Activated CD4-positive, alpha-beta memory T cell treated with anti-CD3 and anti-CD28 coated beads for 36 hours (primary cell): Measurements from ENCODE around the gene MRPL1. TPM values are rescaled to one million over a fixed set of nuclear protein-coding genes. Genes with fewer than 3 reads are reported as not detected.
"Not testable (repeated sequence)": the region's sequence is repeated elsewhere in the genome, so short reads cannot be mapped to it uniquely, and the experiment has no call there.

Experiments
- CTCF ChIA-PET: fragments of 350-600 bp; sonication (Branson Sonifier 250); formaldehyde crosslinking; loops from one replicate; lab custom pipeline; 2021; ENCODE audit warnings: antibody characterized with exemption, inconsistent platforms; lab: Charles Lee
- POLR2A ChIA-PET: fragments of 350-600 bp; sonication (Branson Sonifier 250); formaldehyde crosslinking; loops from one replicate; lab custom pipeline; 2021; ENCODE audit warnings: antibody characterized with exemption; lab: Charles Lee
- DNase-seq: peaks from one replicate; pipeline ENCODE4 v3.0.0-alpha.2; 2020
- H3K27ac Mint-ChIP-seq: one replicate; pipeline ENCODE4 v1.8.0; 2021; ENCODE audit warnings: mixed read lengths
- H3K27me3 Mint-ChIP-seq: one replicate; pipeline ENCODE4 v1.8.0; 2021; ENCODE audit warnings: mixed read lengths
- H3K36me3 Mint-ChIP-seq: one replicate; pipeline ENCODE4 v1.8.0; 2021; ENCODE audit warnings: mixed read lengths
- H3K4me1 Mint-ChIP-seq: one replicate; pipeline ENCODE4 v1.8.0; 2021; ENCODE audit warnings: low read depth, mixed read lengths
- H3K4me3 Mint-ChIP-seq: one replicate; pipeline ENCODE4 v1.8.0; 2021; ENCODE audit warnings: mild to moderate bottlenecking, mixed read lengths
- H3K9me3 Mint-ChIP-seq: one replicate; pipeline ENCODE4 v1.8.0; 2021; ENCODE audit warnings: mixed read lengths
- intact Hi-C: fragments of 100-400 bp; cut with micrococcal nuclease; formaldehyde crosslinking; loops from one replicate; pipeline ENCODE4 v1.15.1; 2023
- total RNA-seq, 2 experiments: library from RNA; stranded (reverse); gene quantifications; one replicate each; pipeline ENCODE4 v1.2.3, GENCODE V29; 2021

MRPL1 gene
- total RNA-seq, 2 experiments from 2014 or later, result 46.2 to 51.1 TPM

DNA sequence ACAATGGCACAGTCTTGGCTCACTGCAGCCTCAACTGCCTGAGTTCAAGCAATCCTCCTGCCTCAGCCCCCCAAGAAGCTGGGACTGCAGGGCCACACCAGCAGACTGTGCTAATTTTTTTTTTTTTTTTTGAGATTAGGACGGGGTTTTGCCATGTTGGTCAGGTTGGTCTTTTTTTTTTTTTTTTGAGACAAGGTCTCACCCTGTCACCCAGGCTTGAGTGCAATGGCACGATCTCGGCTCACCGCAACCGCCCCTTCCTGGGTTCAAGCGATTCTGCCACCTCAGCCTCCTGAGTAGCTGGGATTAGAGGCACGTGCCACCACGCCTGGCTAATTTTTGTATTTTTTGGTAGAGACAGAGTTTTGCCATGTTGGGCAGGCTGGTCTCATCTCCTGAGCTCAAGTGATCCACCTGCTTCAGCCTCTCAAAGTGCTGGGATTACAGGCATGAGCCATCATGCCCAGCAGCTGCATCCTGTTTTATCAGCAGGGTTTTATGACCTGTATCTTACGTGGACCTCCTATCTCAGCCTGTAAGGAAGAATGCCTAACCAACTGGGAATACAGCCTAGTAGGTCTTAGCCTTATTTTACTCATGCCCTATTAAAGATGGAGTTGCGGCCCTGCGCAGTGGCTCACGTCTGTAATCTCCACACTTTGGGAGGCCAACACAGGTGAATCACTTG, 13.2 kb upstream of the MRPL1 start:
- Mint-ChIP-seq H3K36me3 (peaks cover 3% of the 10 kb centered on the region), H3K27ac (no peak overlapping the region), H3K27me3 (no peaks in the 10 kb centered on the region), H3K4me3 (no peak overlapping the region), H3K4me1 (peaks cover 42% of the 10 kb centered on the region), H3K9me3 (no peaks in the 10 kb centered on the region)
- POLR2A ChIA-PET, result interaction anchor here (0.7 to 2.5 kb wide), 3 partner anchors 11 to 29 kb away, joined by 3 to 7 read pairs (median 3); no protein-coding TSS in a partner anchor
- DNase-seq, result no peak
- intact Hi-C loops, result no loop called here
- CTCF ChIA-PET, result interaction anchor here (0.9 kb wide), 1 partner anchor 12 kb away, joined by 3 read pairs; no protein-coding TSS in a partner anchor

DNA sequence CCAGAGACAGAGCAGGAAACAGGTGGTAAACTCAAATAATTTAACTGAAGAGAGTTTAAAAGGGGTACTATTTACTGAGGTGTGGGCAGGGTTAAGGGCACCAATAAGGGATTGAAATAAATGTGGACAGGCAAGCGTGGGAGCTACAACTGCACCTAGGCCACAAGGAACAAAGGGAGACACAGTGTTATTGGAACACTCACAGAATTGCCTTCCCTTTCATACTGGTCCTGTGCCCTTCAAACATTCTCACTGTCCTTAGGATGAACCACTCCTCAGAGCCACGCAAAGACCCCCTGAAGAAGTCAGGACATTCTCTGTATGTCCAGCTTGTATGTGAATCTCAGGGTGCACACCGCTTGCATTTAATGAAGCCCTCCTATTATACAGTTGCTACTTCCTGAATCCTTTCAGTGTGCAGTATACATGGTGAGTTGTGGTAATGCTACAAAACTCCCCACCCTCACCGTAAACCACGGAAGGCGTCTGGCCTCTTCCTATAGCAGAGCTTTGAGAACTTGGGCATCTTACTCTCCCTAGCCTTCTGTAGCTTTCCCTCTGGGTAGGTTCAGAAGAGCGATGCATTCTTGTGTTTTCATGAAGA, 9.6 kb upstream of the MRPL1 start:
- intact Hi-C loops, result loop anchor here (5.0 kb wide), 1 partner anchor 776 kb away; the partner anchor contains the start of gene CCNI
- Mint-ChIP-seq H3K27ac (peak overlapping the region; percentile 98), H3K9me3 (no peaks in the 10 kb centered on the region), H3K4me3 (peak overlapping the region; percentile 68), H3K36me3 (no peaks in the 10 kb centered on the region), H3K4me1 (peaks cover 57% of the 10 kb centered on the region), H3K27me3 (no peaks in the 10 kb centered on the region)
- DNase-seq, result peak; percentile 83
- ChIA-PET CTCF (interaction anchor here (2.3 to 2.7 kb wide), 2 partner anchors 9 to 35 kb away, joined by 8 to 12 read pairs; partner anchors contain the start of genes CNOT6L and MRPL1), POLR2A (interaction anchor here (0.8 to 3.7 kb wide), 5 partner anchors 9 to 52 kb away, joined by 3 to 39 read pairs (median 12); partner anchors contain the start of genes CNOT6L and MRPL1)

DNA sequence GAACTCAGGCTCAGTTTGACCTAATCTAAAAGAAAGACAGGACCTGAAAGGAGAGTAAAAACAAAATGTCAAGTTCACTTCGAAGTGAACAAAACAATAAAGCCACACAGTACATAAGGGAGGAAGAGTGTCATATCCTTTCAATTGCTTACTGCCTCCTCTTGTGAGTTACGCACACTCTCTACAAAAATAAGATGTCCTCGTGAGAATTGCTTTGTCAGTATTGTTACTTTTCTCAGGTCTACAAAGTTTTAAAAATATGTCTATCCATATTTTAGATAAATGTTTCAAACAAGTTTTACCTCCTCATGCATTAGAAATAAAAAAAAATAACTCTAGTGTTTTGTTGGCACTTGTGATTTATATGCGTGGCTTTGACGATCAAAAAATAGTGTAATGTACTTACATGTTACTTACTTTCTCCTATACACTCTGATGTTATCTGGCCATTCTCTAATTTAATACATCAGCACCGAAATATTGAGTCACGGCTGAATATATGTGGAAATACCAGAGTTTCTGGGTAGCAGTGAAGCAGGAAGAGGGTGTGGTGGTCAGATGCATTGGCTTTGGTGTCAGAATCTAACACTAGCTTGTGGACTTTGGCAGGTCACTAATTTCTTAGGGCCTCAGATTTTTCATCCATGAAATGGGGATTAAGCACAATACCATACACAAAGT, 8.1 kb upstream of the MRPL1 start:
- H3K4me3 Mint-ChIP-seq, result peak overlapping the region; percentile 68
- no peaks in the 10 kb centered on the region for H3K9me3 Mint-ChIP-seq
- ChIA-PET CTCF (interaction anchor here (1.9 to 2.7 kb wide), 2 partner anchors 36 to 37 kb away, joined by 8 read pairs; partner anchors contain the start of gene CNOT6L), POLR2A (interaction anchor here (1.7 to 3.7 kb wide), 3 partner anchors 7 to 34 kb away, joined by 5 to 39 read pairs (median 38); partner anchors contain the start of gene MRPL1)
- H3K4me1 Mint-ChIP-seq, result peaks cover 67% of the 10 kb centered on the region
- no peaks in the 10 kb centered on the region for H3K27me3 Mint-ChIP-seq
- peak overlapping the region; percentile 98 for H3K27ac Mint-ChIP-seq
- peak; percentile 50 for DNase-seq
- intact Hi-C loops, result loop anchor here (1.0 to 5.0 kb wide), 4 partner anchors 8 to 777 kb away; partner anchors contain the start of genes CCNI and MRPL1
- no peaks in the 10 kb centered on the region for H3K36me3 Mint-ChIP-seq

DNA sequence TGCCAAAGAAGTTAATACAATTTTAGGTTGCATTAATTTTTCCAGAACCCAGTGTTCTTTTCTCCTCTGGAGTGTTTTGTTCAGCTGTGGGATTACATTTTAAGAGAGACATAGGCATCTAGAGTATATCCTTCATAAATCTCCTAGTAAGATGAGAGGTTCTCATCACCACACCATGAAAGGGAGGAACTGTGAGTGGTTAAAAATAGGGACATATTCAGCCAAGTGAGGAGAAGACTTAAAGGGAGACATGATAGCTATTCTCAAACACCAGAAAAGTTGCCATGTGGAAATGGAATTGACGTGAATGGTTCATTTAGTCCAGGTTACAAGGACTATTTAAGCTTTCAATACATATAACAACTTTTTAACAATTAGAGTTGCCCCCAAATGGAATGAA, 6.5 kb upstream of the MRPL1 start:
- Mint-ChIP-seq H3K4me1 (peaks cover 78% of the 10 kb centered on the region), H3K36me3 (no peaks in the 10 kb centered on the region), H3K9me3 (no peaks in the 10 kb centered on the region), H3K27ac (peak overlapping the region; percentile 87), H3K27me3 (no peaks in the 10 kb centered on the region), H3K4me3 (peak overlapping the region; percentile 61)
- ChIA-PET CTCF (interaction anchor here (1.4 to 1.9 kb wide), 2 partner anchors 30 to 38 kb away, joined by 3 to 8 read pairs; no protein-coding TSS in a partner anchor), POLR2A (interaction anchor here (1.7 to 3.0 kb wide), 3 partner anchors 12 to 38 kb away, joined by 5 to 38 read pairs (median 12); partner anchors contain the start of gene CNOT6L)
- no peak for DNase-seq
- intact Hi-C loops, result no loop called here

DNA sequence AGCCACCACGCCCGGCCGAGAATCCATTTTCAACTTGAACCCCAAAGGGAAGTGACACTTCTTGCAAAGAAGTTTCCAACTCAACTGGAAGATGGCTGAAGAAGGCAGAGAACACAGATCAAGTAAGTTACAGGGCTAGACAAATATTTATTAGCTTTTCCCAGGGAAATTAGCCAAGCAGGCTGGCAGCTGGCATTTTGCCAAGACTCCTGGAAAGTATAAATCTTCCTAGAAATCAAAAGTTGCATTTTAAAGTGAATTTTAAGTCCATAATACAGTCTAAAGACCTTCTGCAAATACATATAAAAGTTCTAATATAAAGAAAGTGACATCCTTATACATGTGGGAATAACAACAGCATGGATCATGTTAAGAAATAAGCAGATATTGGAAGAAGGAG, 3.4 kb upstream of the MRPL1 start:
- H3K9me3 Mint-ChIP-seq, result peaks cover 2% of the 10 kb centered on the region
- intact Hi-C loops, result no loop called here
- CTCF ChIA-PET, result interaction anchor here (1.0 to 1.4 kb wide), 2 partner anchors 41 to 240 kb away, joined by 3 to 5 read pairs; no protein-coding TSS in a partner anchor
- peaks cover 65% of the 10 kb centered on the region for H3K4me1 Mint-ChIP-seq
- no peak for DNase-seq
- POLR2A ChIA-PET, result interaction anchor here (6.5 kb wide), 1 partner anchor 40 kb away, joined by 229 read pairs; the partner anchor contains the start of gene CNOT6L
- peak overlapping the region; percentile 49 for H3K27ac Mint-ChIP-seq
- no peak overlapping the region for H3K4me3 Mint-ChIP-seq
- peaks cover 10% of the 10 kb centered on the region for H3K36me3 Mint-ChIP-seq
- peaks cover 4% of the 10 kb centered on the region for H3K27me3 Mint-ChIP-seq

DNA sequence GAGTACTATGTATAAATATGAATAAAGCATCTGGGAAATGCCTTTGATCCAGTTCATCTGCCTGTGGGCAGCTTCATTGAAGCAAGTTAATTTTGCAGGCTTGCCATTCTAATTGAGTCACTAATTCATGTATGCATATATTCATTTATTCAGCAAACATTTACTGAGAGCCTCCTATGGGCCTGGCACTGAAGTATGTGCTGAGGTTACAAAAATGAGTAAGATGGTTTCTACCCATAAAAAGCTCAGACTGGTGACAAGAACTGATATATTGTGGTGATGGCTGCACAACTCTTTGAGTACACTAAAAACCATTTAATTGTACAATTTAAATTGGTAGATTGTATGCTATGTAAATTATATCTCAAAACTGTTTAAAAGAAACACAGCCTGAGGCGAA, 1.1 kb upstream of the MRPL1 start:
- peak overlapping the region; percentile 99 for H3K27ac Mint-ChIP-seq
- peak overlapping the region; percentile 86 for H3K4me3 Mint-ChIP-seq
- peak; percentile 41 for DNase-seq
- peaks cover 62% of the 10 kb centered on the region for H3K4me1 Mint-ChIP-seq
- ChIA-PET CTCF (interaction anchor here (1.0 to 3.4 kb wide), 9 partner anchors 8 to 260 kb away, joined by 3 to 54 read pairs (median 4); partner anchors contain the start of gene CNOT6L), POLR2A (interaction anchor here (0.9 to 6.5 kb wide), 12 partner anchors 9 to 232 kb away, joined by 3 to 229 read pairs (median 6); partner anchors contain the start of gene CNOT6L)
- H3K9me3 Mint-ChIP-seq, result peaks cover 2% of the 10 kb centered on the region
- peaks cover 22% of the 10 kb centered on the region for H3K36me3 Mint-ChIP-seq
- peaks cover 4% of the 10 kb centered on the region for H3K27me3 Mint-ChIP-seq
- intact Hi-C loops, result loop anchor here (1.0 to 5.0 kb wide), 6 partner anchors 16 to 704 kb away; partner anchors contain the start of gene CCNG2

DNA sequence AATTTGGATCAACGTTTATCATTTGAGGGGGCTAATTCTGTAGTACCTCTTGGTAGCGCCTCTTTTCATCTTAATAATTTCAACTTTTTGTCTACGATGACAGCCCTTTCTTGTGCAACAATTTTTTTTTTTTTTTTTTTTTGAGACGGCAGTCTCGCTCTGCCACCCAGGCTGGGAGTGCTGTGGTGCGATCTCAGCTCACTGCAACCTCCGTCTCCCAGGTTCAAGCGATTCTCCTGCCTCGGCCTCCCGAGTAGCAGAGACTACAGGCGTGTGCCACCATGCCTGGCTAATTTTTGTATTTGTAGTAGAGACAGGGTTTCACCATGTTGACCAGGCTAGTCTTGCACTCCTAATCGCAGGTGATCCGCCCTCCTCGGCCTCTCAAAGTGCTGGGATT, 711 bp downstream of the MRPL1 start:
- peak; percentile 37 for DNase-seq

DNA sequence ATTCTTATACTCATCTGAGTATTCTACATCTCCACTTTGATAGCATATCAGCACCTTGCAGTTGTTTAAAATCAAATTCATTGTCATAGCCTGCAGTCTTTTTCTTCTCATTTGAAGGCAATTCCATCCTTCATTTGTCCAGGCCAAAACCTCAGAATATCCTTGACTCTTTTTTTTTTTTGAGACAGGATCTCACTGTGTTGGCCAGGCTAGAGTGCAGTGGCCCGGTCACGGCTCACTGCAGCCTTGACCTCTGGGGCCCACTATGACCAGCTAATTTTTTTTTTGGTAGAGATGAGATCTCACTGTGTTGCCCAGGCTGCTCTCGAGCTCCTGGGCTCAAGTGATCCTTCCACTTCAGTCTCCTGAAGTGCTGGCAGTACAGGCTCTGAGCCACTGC, 2.6 kb downstream of the MRPL1 start:
- Mint-ChIP-seq H3K9me3 (peaks cover 2% of the 10 kb centered on the region), H3K27ac (no peak overlapping the region), H3K36me3 (peaks cover 26% of the 10 kb centered on the region), H3K4me1 (peaks cover 55% of the 10 kb centered on the region), H3K27me3 (peaks cover 4% of the 10 kb centered on the region), H3K4me3 (no peak overlapping the region)
- intact Hi-C loops, result no loop called here
- no peak for DNase-seq
- ChIA-PET CTCF (interaction anchor here (1.5 kb wide), 1 partner anchor 47 kb away, joined by 4 read pairs; no protein-coding TSS in a partner anchor), POLR2A (no interaction called here)

More for the DNA sequence above, 711 bp downstream of the MRPL1 start:
- H3K27ac Mint-ChIP-seq, result peak overlapping the region; percentile 99
- not testable (repeated sequence) for H3K9me3 Mint-ChIP-seq, H3K27me3 Mint-ChIP-seq
- H3K4me3 Mint-ChIP-seq, result peak overlapping the region; percentile 86
- intact Hi-C loops, result loop anchor here (5.0 kb wide), 5 partner anchors 61 to 706 kb away; partner anchors contain the start of gene CCNG2
- H3K4me1 Mint-ChIP-seq, result peaks cover 53% of the 10 kb centered on the region
- CTCF ChIA-PET, result interaction anchor here (2.1 to 3.4 kb wide), 2 partner anchors 45 to 63 kb away, joined by 11 to 54 read pairs; partner anchors contain the start of gene CNOT6L
- H3K36me3 Mint-ChIP-seq, result peaks cover 26% of the 10 kb centered on the region
- POLR2A ChIA-PET, result interaction anchor here (6.5 kb wide), 1 partner anchor 44 kb away, joined by 229 read pairs; the partner anchor contains the start of gene CNOT6L

DNA sequence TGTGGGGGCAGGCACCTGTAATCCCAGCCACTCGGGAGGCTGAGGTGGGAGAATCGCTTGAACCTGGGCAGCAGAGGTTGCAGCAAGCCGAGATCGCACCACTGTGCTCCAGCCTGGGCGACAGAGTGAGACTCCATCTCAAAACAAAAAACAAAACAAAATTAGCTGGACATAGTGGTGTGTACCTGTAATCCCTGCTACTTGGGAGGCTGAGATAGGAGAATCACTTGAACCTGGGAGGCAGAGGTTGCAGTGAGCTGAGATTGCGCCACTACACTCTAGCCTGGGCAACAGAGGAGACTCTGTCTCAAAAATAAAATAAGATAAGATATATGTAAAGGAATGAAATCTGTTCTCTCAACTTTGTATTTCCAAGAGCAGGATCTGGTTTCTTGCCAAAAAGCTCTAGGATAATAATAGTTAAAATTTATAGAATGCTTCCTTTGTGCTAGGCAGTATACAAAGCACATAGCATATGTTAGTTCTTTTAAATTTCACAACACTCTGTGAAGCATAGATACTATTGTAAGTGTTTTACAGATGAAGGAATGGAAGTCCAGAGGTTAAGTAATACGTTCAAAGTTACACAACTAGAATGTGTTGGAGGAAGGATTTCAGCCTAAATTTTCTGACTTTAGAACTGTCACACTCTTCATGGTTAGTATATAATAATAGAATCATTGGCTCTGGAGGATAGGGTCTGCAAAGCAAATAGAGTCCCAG, 10.3 kb downstream of the MRPL1 start:
- no peak overlapping the region for H3K4me3 Mint-ChIP-seq
- intact Hi-C loops, result no loop called here
- ChIA-PET POLR2A (no interaction called here), CTCF (interaction anchor here (1.4 kb wide), 1 partner anchor 9 kb away, joined by 3 read pairs; no protein-coding TSS in a partner anchor)
- H3K4me1 Mint-ChIP-seq, result peaks cover 14% of the 10 kb centered on the region
- DNase-seq, result no peak
- H3K9me3 Mint-ChIP-seq, result no peaks in the 10 kb centered on the region
- peaks cover 19% of the 10 kb centered on the region for H3K36me3 Mint-ChIP-seq
- no peaks in the 10 kb centered on the region for H3K27me3 Mint-ChIP-seq
- no peak overlapping the region for H3K27ac Mint-ChIP-seq

DNA sequence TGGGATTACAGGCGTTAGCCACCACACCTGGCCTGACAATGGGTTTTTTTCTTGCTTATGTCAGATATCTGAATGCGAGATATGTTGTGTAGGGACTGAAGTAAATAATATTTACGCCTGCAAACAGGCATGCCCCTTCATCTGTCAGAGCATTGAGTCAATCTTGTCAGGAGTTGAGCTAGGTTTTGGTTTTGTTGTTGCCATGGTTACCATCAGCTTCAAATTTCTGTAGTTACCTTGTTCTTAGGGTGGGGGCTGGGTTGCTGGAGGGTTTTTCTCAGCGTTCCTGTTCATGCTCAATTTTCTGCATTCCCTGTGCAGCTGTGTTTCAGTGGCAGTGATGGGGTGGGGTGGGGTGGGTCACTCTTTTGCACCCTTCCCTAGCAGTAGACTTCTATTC, 14.5 kb downstream of the MRPL1 start:
- Mint-ChIP-seq H3K36me3 (peaks cover 36% of the 10 kb centered on the region), H3K4me3 (no peak overlapping the region), H3K4me1 (peaks cover 14% of the 10 kb centered on the region), H3K9me3 (no peaks in the 10 kb centered on the region), H3K27me3 (no peaks in the 10 kb centered on the region), H3K27ac (no peak overlapping the region)
- POLR2A ChIA-PET, result no interaction called here
- intact Hi-C loops, result no loop called here
- CTCF ChIA-PET, result no interaction called here
- no peak for DNase-seq
